GM23248 (cell line): ENCODE results near the gene GPX3.

ENCODE experiments used
- EZH2 ChIP-seq: fragments of 200-600 bp; sonication (generic); IDR thresholded peaks from 2 replicates; pipeline ENCODE4 v1.6.1; 2018; ENCODE audit warnings: antibody characterized with exemption, mild to moderate bottlenecking; ENCODE audit not compliant: insufficient read depth, poor library complexity, severe bottlenecking
- EZH2phosphoT487 ChIP-seq: fragments of 200-600 bp; sonication (generic); IDR thresholded peaks from 2 replicates; pipeline ENCODE4 v1.6.1; 2018; ENCODE audit warnings: antibody characterized with exemption, moderate library complexity, mild to moderate bottlenecking, low read depth; ENCODE audit not compliant: insufficient read depth

DNA sequence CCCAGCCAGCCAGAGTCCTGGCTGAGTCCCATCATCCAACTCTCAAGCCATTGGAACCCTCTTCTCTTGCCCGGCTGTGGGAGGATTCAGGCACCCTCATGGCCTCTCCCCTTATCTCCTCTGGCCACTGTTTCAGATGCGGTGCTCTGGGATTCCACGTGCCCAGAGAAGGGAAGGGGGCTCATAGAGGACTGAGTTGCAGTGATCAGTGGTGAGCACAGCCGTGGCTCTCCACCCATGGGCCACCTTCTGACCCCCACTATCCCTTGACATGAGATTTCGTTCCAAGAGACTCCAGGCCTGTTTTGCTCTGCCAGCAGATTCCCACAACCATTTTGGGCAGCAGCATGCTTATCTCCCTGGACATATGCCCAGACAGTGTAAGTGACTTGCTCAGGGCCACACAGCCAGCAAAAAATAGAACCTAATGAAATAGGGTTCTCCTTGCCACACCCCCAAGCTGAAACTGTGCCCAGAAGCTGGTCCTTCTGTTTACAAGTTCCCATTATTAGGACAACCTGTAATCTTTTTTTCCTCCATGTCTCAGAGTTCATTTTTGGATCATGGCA is 2.7 kb downstream of the GPX3 start:
- TF ChIP-seq EZH2 (no peak), EZH2phosphoT487 (no peak)
